GM19372 (cell line): Measurements from ENCODE around the gene CELF2.
A peak's percentile ranks its signal among the peaks of the same experiment; 100 is the strongest.
"Not testable (repeated sequence)": the region's sequence is repeated elsewhere in the genome, so short reads cannot be mapped to it uniquely, and the experiment has no call there.

ENCODE experiments used
- ATAC-seq: cut with Tn5 transposase; IDR thresholded peaks from one replicate; pipeline ENCODE4 v1.9.1; 2021; ENCODE audit warnings: mild to moderate bottlenecking, low read depth, moderate library complexity; ENCODE audit not compliant: unreplicated experiment

The CELF2 gene

GRCh38 chr10:11017570-11018431 lies at the start of gene CELF2:
CELF2 (plus strand) TSS chr10:11017872; CDS start chr10:11018090, 218 bp downstream.
- ATAC-seq: peak; percentile 74

GRCh38 chr10:10968257-10968588 lies 49.4 kb upstream of the CELF2 start:
- ATAC-seq: no peak

- no peak for ATAC-seq
Measured at GRCh38 chr10:10973310-10973709, 44.4 kb upstream of the CELF2 start.

- no peak for ATAC-seq
Measured at GRCh38 chr10:10975647-10976046, 42.0 kb upstream of the CELF2 start.

- no peak for ATAC-seq
Measured at GRCh38 chr10:10976652-10977051, 41.0 kb upstream of the CELF2 start.

- no peak for ATAC-seq
Measured at GRCh38 chr10:10977226-10977956, 40.3 kb upstream of the CELF2 start.

GRCh38 chr10:10977978-10978377 lies 39.7 kb upstream of the CELF2 start:
- no peak for ATAC-seq

- ATAC-seq: no peak
Measured at GRCh38 chr10:10985361-10985760, 32.3 kb upstream of the CELF2 start.

- no peak for ATAC-seq
Measured at GRCh38 chr10:10986606-10987005, 31.1 kb upstream of the CELF2 start.

GRCh38 chr10:10987111-10987510 lies 30.6 kb upstream of the CELF2 start:
- ATAC-seq: no peak

GRCh38 chr10:10989669-10990068 lies 28.0 kb upstream of the CELF2 start:
- no peak for ATAC-seq

GRCh38 chr10:10991144-10991543 lies 26.5 kb upstream of the CELF2 start:
- no peak for ATAC-seq

GRCh38 chr10:10992072-10992471 lies 25.6 kb upstream of the CELF2 start:
- no peak for ATAC-seq

GRCh38 chr10:10992961-10993714 lies 24.5 kb upstream of the CELF2 start:
- no peak for ATAC-seq

- no peak for ATAC-seq
Measured at GRCh38 chr10:10993785-10994184, 23.9 kb upstream of the CELF2 start.

GRCh38 chr10:10994360-10994759 lies 23.3 kb upstream of the CELF2 start:
- no peak for ATAC-seq

- ATAC-seq: no peak
Measured at GRCh38 chr10:10995120-10995519, 22.6 kb upstream of the CELF2 start.

- no peak for ATAC-seq
Measured at GRCh38 chr10:10996966-10997620, 20.6 kb upstream of the CELF2 start.

GRCh38 chr10:10999501-10999900 lies 18.2 kb upstream of the CELF2 start:
- not testable (repeated sequence) for ATAC-seq

- ATAC-seq: no peak
Measured at GRCh38 chr10:11002485-11002884, 15.2 kb upstream of the CELF2 start.

GRCh38 chr10:11002916-11003315 lies 14.8 kb upstream of the CELF2 start:
- ATAC-seq: no peak
